HEK293 (cell line): ENCODE data around the gene NTN3.

Source experiments
- CTCF ChIA-PET: fragments of 350-600 bp; formaldehyde crosslinking; extraction: SDS; loops from one replicate; lab custom pipeline; 2021; ENCODE audit warnings: antibody characterized with exemption; lab: Yijun Ruan, JAX
- POLR2A ChIA-PET: fragments of 300-600 bp; formaldehyde crosslinking; extraction: SDS; loops from one replicate; lab custom pipeline; 2020; ENCODE audit warnings: antibody characterized with exemption, inconsistent platforms; lab: Yijun Ruan, JAX
- H3K27ac ChIP-seq: fragments of 200-500 bp; sonication (Bioruptor generic); 2 replicates; pipeline ENCODE4 v1.5.1; 2014; ENCODE audit warnings: low read depth, low read length, control low read depth, inconsistent platforms; ENCODE audit errors: extremely low read depth
- H3K36me3 ChIP-seq, 2 experiments: fragments of 200-500 bp in 1 of 2; sonication (Bioruptor generic) in 1 of 2; 1 replicate in 1 of 2; 2 replicates in 1 of 2; pipeline ENCODE4 v1.5.1; 2014 to 2017; ENCODE audit warnings: inconsistent platforms in 2 of 2, low read length in 2 of 2; ENCODE audit not compliant: control insufficient read depth in 2 of 2, insufficient read depth in 1 of 2
- H3K4me1 ChIP-seq: fragments of 200-500 bp; sonication (Bioruptor generic); 2 replicates; pipeline ENCODE4 v1.5.1; 2014; ENCODE audit warnings: mild to moderate bottlenecking, low read length, inconsistent platforms; ENCODE audit not compliant: control insufficient read depth, insufficient read depth
- H3K4me3 ChIP-seq: 2 replicates; pipeline ENCODE4 v1.5.1; 2011; ENCODE audit warnings: low read depth, mild to moderate bottlenecking, control low read depth, low read length, moderate library complexity
- H3K9me3 ChIP-seq: fragments of 200-500 bp; sonication (Bioruptor generic); 2 replicates; pipeline ENCODE4 v1.5.1; 2014; ENCODE audit warnings: low read depth, low read length, inconsistent platforms; ENCODE audit not compliant: control insufficient read depth, insufficient read depth
- INSM2 ChIP-seq: fragments of 450-650 bp; formaldehyde crosslinking; IDR thresholded peaks from 2 replicates; pipeline ENCODE4 v1.5.1; 2016; ENCODE audit warnings: missing biosample characterization, missing genetic modification characterization
- KLF7 ChIP-seq: fragments of 450-650 bp; formaldehyde crosslinking; IDR thresholded peaks from 2 replicates; pipeline ENCODE4 v1.5.1; 2016; ENCODE audit warnings: missing biosample characterization, missing genetic modification characterization, borderline replicate concordance
- MEIS1 ChIP-seq: sonication (generic); formaldehyde crosslinking; IDR thresholded peaks from 2 replicates; pipeline ENCODE4 v1.8.1; 2022; ENCODE audit warnings: missing genetic modification reagents, mild to moderate bottlenecking, borderline replicate concordance
- REPIN1 ChIP-seq: fragments of 450-650 bp; formaldehyde crosslinking; IDR thresholded peaks from 2 replicates; pipeline ENCODE4 v1.5.1; 2017; ENCODE audit warnings: missing biosample characterization, missing genetic modification characterization, low read depth
- SCRT1 ChIP-seq: fragments of 450-650 bp; formaldehyde crosslinking; IDR thresholded peaks from 2 replicates; pipeline ENCODE4 v1.5.1; 2016; ENCODE audit warnings: missing biosample characterization, missing genetic modification characterization, borderline replicate concordance
- SETDB1 ChIP-seq: IDR thresholded peaks from one replicate; pipeline ENCODE4 v1.6.1; 2017; ENCODE audit warnings: mild to moderate bottlenecking, low read length, moderate library complexity, mixed read lengths; ENCODE audit not compliant: insufficient read length
- YY2 ChIP-seq: fragments of 450-650 bp; formaldehyde crosslinking; IDR thresholded peaks from 2 replicates; pipeline ENCODE4 v1.5.1; 2016; ENCODE audit warnings: missing biosample characterization, missing genetic modification characterization
- ZFP41 ChIP-seq: fragments of 450-650 bp; formaldehyde crosslinking; IDR thresholded peaks from 2 replicates; pipeline ENCODE4 v1.5.1; 2016; ENCODE audit warnings: missing biosample characterization, missing genetic modification characterization, borderline replicate concordance
- ZNF10 ChIP-seq: fragments of 450-650 bp; formaldehyde crosslinking; IDR thresholded peaks from 2 replicates; pipeline ENCODE4 v1.5.1; 2017; ENCODE audit warnings: missing biosample characterization, missing genetic modification characterization
- ZNF121 ChIP-seq: fragments of 450-650 bp; formaldehyde crosslinking; IDR thresholded peaks from 2 replicates; pipeline ENCODE4 v1.5.1; 2016; ENCODE audit warnings: missing biosample characterization, missing genetic modification characterization
- ZNF148 ChIP-seq: fragments of 450-650 bp; formaldehyde crosslinking; IDR thresholded peaks from 2 replicates; pipeline ENCODE4 v1.5.0; 2017; ENCODE audit warnings: missing biosample characterization, missing genetic modification characterization, borderline replicate concordance
- ZNF24 ChIP-seq: fragments of 450-650 bp; formaldehyde crosslinking; IDR thresholded peaks from 2 replicates; pipeline ENCODE4 v1.5.1; 2016; ENCODE audit warnings: missing biosample characterization, missing genetic modification characterization
- ZNF274 ChIP-seq, 2 experiments: fragments of 200-500 bp in 1 of 2; fragments of 450-650 bp in 1 of 2; sonication (Bioruptor generic) in 1 of 2; formaldehyde crosslinking in 1 of 2; IDR thresholded peaks; 2 replicates each; pipeline versions ENCODE4 v1.5.1 to v1.6.1; 2014 to 2016; ENCODE audit warnings: borderline replicate concordance in 1 of 2, inconsistent platforms in 1 of 2, low read length in 1 of 2, missing biosample characterization in 1 of 2, missing genetic modification characterization in 1 of 2
- ZNF341 ChIP-seq: fragments of 450-650 bp; formaldehyde crosslinking; IDR thresholded peaks from 2 replicates; pipeline ENCODE4; 2016; ENCODE audit warnings: low read depth, missing biosample characterization, missing genetic modification characterization
- ZNF398 ChIP-seq: fragments of 450-650 bp; formaldehyde crosslinking; IDR thresholded peaks from 2 replicates; pipeline ENCODE4 v1.5.1; 2017; ENCODE audit warnings: missing biosample characterization, missing genetic modification characterization
- ZNF404 ChIP-seq: fragments of 450-650 bp; formaldehyde crosslinking; IDR thresholded peaks from 2 replicates; pipeline ENCODE4 v1.5.1; 2017; ENCODE audit warnings: missing biosample characterization, missing genetic modification characterization
- ZNF529 ChIP-seq: fragments of 450-650 bp; formaldehyde crosslinking; IDR thresholded peaks from 2 replicates; pipeline ENCODE4 v1.5.1; 2017; ENCODE audit warnings: missing genetic modification characterization, missing biosample characterization; ENCODE audit not compliant: insufficient replicate concordance
- ZNF561 ChIP-seq: fragments of 450-650 bp; IDR thresholded peaks from 2 replicates; pipeline ENCODE4 v1.5.1; 2018; ENCODE audit warnings: missing biosample characterization, missing genetic modification characterization, borderline replicate concordance
- ZNF785 ChIP-seq: fragments of 450-650 bp; formaldehyde crosslinking; IDR thresholded peaks from 2 replicates; pipeline ENCODE4 v1.5.1; 2016; ENCODE audit warnings: missing biosample characterization, missing genetic modification characterization
- TF ChIP-seq, protein P1 (sequence below): fragments of 450-650 bp; formaldehyde crosslinking; IDR thresholded peaks from 2 replicates; pipeline ENCODE4 v1.5.1; 2016; ENCODE audit warnings: missing biosample characterization, missing genetic modification characterization
- TF ChIP-seq, protein P2 (sequence below): IDR thresholded peaks from 2 replicates; pipeline ENCODE4 v1.6.1; 2011; ENCODE audit warnings: mild to moderate bottlenecking, low read depth, low read length, borderline replicate concordance
- TF ChIP-seq, protein P3 (sequence below): fragments of 450-650 bp; formaldehyde crosslinking; IDR thresholded peaks from 2 replicates; pipeline ENCODE4 v1.5.1; 2016; ENCODE audit warnings: missing biosample characterization, missing genetic modification characterization, low read depth

Gene NTN3

DNA sequence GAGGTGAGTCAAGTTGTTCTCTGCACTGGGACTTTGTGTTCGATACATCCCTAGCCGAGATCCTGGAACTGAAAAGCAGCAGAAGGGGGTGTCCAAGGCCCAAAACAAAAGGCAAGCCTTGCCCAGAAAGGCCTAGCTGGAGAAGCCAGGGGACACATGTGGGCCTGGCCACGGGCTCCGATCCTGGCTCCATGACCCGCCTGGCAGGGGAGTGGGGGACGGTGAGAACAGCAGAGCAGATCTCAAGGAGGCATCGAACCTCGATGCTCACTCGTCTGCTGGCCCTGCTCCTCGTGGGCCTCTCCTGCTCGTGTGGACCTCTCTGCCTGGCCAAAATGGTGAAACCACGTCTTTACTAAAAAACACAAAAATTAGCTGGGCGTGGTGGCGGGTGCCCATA lies 33.0 kb upstream of the NTN3 start:
- peaks cover 41 to 73% of the 10 kb centered on the region in 2 experiments for H3K36me3 ChIP-seq
- POLR2A ChIA-PET = interaction anchor here (1.2 kb wide), 1 partner anchor 21 kb away, joined by 3 read pairs; the partner anchor contains the start of gene TEDC2
- TF ChIP-seq KLF7 (tag by site-specific recombination) (no peak), ZNF274 (IDR thresholded peaks at IDR 0.05; ENCODE audit: low read length) (no peak), ZNF274 (tag by site-specific recombination; IDR thresholded peaks at IDR 0.05; ENCODE audit: borderline replicate concordance) (no peak), ZNF24 (no peak), ZNF341 (tag by site-specific recombination) (no peak), YY2 (tag by site-specific recombination) (no peak), ZNF10 (tag by site-specific recombination) (no peak), MEIS1 (CRISPR knock-in tag) (no peak), ZNF121 (no peak), ZNF148 (no peak), SETDB1 (no peak), ZNF404 (tag by site-specific recombination) (no peak), ZNF561 (tag by site-specific recombination) (no peak)
- TF ChIP-seq, protein P1, sequence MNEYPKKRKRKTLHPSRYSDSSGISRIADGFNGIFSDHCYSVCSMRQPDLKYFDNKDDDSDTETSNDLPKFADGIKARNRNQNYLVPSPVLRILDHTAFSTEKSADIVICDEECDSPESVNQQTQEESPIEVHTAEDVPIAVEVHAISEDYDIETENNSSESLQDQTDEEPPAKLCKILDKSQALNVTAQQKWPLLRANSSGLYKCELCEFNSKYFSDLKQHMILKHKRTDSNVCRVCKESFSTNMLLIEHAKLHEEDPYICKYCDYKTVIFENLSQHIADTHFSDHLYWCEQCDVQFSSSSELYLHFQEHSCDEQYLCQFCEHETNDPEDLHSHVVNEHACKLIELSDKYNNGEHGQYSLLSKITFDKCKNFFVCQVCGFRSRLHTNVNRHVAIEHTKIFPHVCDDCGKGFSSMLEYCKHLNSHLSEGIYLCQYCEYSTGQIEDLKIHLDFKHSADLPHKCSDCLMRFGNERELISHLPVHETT (tag by site-specific recombination) = no peak
- TF ChIP-seq, protein P2, sequence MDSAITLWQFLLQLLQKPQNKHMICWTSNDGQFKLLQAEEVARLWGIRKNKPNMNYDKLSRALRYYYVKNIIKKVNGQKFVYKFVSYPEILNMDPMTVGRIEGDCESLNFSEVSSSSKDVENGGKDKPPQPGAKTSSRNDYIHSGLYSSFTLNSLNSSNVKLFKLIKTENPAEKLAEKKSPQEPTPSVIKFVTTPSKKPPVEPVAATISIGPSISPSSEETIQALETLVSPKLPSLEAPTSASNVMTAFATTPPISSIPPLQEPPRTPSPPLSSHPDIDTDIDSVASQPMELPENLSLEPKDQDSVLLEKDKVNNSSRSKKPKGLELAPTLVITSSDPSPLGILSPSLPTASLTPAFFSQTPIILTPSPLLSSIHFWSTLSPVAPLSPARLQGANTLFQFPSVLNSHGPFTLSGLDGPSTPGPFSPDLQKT = no peak
- TF ChIP-seq, all 188 proteins: peak for 0
- no peaks in the 10 kb centered on the region for H3K9me3 ChIP-seq
- H3K4me3 ChIP-seq = no peak overlapping the region
- no peak overlapping the region for H3K27ac ChIP-seq
- CTCF ChIA-PET = interaction anchor here (0.7 kb wide), 1 partner anchor 84 kb away, joined by 4 read pairs; no protein-coding TSS in a partner anchor
- no peaks in the 10 kb centered on the region for H3K4me1 ChIP-seq

DNA sequence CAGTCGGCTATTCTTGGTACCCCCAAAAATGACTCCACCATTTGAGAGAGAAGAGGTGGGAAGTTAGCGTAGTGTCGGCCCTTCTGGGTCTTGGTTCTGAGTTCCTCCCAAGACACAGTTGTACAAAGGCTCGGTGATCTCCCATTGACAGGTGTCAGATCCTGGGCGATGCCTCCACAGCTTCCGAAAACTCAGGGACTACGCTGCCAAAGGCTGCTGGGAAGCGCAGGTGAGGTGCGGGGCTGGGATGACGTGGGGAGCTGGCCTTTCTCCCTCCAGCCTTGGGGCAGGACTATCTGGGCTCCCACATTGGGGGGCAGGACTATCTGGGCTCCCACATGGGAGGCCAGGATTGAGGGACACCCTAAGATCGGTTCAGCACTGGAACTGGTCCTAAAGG lies 31.5 kb upstream of the NTN3 start:
- CTCF ChIA-PET = interaction anchor here (0.6 to 1.4 kb wide), 2 partner anchors 9 to 95 kb away, joined by 3 read pairs; no protein-coding TSS in a partner anchor
- Histone ChIP-seq H3K36me3 (peaks cover 38 to 73% of the 10 kb centered on the region in 2 experiments), H3K27ac (no peak overlapping the region), H3K4me1 (no peaks in the 10 kb centered on the region), H3K4me3 (no peak overlapping the region), H3K9me3 (no peaks in the 10 kb centered on the region)
- POLR2A ChIA-PET = interaction anchor here (1.0 to 2.7 kb wide), 2 partner anchors 10 to 17 kb away, joined by 3 to 11 read pairs; partner anchors contain the start of gene CCNF
- TF ChIP-seq REPIN1 (tag by site-specific recombination) (no peak), ZFP41 (no peak), ZNF785 (tag by site-specific recombination) (no peak), ZNF529 (no peak), INSM2 (tag by site-specific recombination) (no peak), SCRT1 (tag by site-specific recombination) (no peak), ZNF398 (tag by site-specific recombination) (no peak)
- TF ChIP-seq, protein P3, sequence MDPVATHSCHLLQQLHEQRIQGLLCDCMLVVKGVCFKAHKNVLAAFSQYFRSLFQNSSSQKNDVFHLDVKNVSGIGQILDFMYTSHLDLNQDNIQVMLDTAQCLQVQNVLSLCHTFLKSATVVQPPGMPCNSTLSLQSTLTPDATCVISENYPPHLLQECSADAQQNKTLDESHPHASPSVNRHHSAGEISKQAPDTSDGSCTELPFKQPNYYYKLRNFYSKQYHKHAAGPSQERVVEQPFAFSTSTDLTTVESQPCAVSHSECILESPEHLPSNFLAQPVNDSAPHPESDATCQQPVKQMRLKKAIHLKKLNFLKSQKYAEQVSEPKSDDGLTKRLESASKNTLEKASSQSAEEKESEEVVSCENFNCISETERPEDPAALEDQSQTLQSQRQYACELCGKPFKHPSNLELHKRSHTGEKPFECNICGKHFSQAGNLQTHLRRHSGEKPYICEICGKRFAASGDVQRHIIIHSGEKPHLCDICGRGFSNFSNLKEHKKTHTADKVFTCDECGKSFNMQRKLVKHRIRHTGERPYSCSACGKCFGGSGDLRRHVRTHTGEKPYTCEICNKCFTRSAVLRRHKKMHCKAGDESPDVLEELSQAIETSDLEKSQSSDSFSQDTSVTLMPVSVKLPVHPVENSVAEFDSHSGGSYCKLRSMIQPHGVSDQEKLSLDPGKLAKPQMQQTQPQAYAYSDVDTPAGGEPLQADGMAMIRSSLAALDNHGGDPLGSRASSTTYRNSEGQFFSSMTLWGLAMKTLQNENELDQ = no peak
